GM12875 (cell line): ENCODE data around the gene HYKK.
A peak's percentile ranks its signal among the peaks of the same experiment; 100 is the strongest.
"Not testable (repeated sequence)": the region's sequence is repeated elsewhere in the genome, so short reads cannot be mapped to it uniquely, and the experiment has no call there.

Source experiments
- H3K4me3 ChIP-seq: one replicate; pipeline ENCODE4 v1.5.1; 2011; ENCODE audit warnings: low read depth, low read length, control low read depth
- CTCF ChIP-seq: IDR thresholded peaks from 2 replicates; pipeline ENCODE4 v1.5.1; 2011; ENCODE audit warnings: low read depth, mild to moderate bottlenecking, control low read depth, inconsistent platforms, low read length, moderate library complexity, borderline replicate concordance; ENCODE audit not compliant: insufficient read depth

The HYKK gene

DNA sequence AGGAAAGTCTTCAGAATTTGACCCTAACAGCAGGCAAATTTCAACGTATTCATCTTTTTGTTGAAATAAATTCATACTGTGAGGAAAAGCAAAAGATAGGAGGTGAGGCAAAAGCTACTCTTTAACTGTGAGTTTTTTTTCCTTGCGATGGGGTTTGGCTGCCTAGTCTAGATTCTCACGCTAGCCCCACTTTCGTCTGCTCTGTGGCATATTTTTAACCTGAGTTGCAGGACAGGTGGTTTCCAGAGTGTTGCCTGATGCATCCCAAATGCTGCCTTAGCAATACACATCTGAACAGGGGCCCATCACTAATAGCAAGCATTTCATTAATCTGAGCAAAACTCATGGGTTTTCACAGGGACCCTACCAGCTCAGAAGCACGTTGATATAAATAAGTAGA, 44.5 kb downstream of the HYKK start:
- no peak for TF ChIP-seq CTCF
- no peak overlapping the region for H3K4me3 ChIP-seq

DNA sequence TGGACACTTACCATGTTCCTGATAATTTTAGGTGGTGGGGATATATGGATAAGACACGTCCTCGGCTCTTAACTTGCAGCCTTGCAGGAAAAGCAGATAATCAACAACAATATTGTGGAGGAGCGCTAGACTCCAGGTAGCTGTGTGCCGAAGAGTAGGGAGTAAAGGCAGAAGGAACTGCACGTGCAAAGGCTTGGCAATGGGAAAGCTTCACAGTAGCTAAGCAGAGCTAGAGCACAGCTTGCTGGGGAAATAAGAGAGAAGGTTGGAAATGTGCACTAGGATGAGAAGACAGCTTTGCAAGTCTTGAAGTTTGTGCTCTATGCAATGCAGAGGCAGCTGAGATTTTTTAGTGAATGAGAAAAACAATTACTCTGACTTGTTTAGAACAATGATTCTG, 45.2 kb downstream of the HYKK start:
- no peak for TF ChIP-seq CTCF
- no peak overlapping the region for H3K4me3 ChIP-seq

- H3K4me3 ChIP-seq, result not testable (repeated sequence)
Measured at GRCh38 chr15:78560201-78560600, 52.8 kb downstream of the HYKK start.

- no peak for TF ChIP-seq CTCF
- no peak overlapping the region for H3K4me3 ChIP-seq
Measured at GRCh38 chr15:78561490-78561889, 54.1 kb downstream of the HYKK start.

DNA sequence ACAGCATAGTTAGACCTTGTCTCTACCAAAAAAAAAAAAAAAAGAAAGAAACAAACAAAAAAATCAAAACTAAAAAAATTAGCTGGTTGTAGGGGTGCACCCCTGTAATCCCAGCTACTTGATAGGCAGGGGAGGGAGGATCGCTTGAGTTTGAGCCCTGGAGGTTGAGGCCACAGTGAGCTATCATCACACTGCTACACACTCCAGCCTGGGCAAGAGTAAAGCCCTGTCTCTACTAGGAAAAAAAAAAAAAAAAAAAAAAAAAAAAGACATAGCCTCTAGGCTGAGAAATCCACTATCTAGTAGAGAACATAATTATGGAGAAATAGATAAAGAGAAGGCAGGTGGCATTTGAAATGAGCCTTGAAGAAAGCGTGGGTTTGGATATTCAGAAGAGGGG, 55.7 kb downstream of the HYKK start:
- H3K4me3 ChIP-seq, result no peak overlapping the region
- TF ChIP-seq CTCF, result no peak

DNA sequence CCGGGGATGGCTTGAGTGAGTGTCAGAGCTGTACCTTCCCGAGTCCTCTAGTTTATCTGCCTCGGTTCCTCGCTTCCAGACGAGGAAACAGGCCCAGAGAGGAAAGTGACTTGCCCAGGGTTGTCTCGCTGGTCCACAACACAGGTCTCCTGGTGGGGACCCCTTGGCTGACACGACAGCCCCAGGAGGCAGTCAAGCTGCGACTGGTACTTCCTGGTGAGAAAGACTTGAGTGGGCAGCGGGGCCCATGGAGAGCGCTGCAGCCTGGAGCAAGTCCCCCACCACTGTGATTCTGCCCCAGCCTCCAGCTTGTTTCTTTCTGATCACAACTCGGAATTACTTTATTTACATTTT, 57.3 kb downstream of the HYKK start:
- TF ChIP-seq CTCF, result no peak
- no peak overlapping the region for H3K4me3 ChIP-seq

DNA sequence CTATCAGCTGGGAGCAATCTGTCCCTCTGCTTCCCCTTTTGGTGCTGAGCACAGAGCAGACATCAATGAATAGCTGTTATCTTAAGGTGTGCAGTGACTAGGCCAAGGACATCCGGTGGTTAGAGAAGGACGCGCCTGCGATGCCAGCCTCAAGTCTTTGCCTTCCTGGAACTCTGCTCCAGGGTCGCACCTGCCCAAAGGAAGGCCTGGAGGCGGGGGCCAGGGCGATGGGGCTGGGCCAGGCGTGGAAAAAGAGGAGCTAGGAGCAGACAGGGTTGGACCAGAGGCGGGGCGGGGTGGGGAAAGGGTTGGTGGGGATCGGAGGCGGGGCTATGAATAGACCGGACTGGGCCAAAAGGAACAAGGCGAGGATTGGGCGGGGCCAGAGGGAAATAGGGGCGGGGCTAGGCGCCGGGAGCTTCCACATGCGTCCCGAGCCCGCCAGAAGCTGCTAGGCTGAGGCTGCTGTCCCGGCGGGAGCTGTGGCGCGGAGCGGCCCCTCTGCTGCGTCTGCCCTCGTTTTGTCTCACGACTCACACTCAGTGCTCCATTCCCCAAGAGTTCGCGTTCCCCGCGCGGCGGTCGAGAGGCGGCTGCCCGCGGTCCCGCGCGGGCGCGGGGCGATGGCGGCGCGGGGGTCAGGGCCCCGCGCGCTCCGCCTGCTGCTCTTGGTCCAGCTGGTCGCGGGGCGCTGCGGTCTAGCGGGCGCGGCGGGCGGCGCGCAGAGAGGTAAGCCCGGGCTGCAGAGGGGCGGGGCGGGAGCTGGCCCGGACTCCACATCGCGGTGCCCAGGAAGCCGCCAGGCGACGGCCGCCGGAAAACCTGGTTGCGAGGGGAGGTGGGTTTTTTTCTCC, 57.9 kb downstream of the HYKK start, which contains the start of gene CHRNA5:
TSS of gene CHRNA5 (plus strand) at position 424 of the 854 bp plus-strand sequence. CDS start at position 624, 200 bp downstream.
- TF ChIP-seq CTCF, result no peak

More for the DNA sequence above, 57.9 kb downstream of the HYKK start, which contains the start of gene CHRNA5:
- peak within 1 kb of the TSS; percentile 95 for H3K4me3 ChIP-seq
